Activated CD4-positive, alpha-beta T cell treated with anti-CD3 and anti-CD28 coated beads, Interleukin-2, amount 50 U/mL, for 16 hours (primary cell): ENCODE data around the gene MBD3L5.
"Not testable (repeated sequence)": the region's sequence is repeated elsewhere in the genome, so short reads cannot be mapped to it uniquely, and the experiment has no call there.

Experiments used
- DNase-seq: peaks from one replicate; pipeline ENCODE4 v3.0.0-alpha.2; 2020

MBD3L5 gene

GRCh38 chr19:7030278-7030677 is at the start of gene MBD3L5:
MBD3L5 (plus strand) TSS chr19:7030578; CDS start chr19:7030612, 34 bp downstream.
- DNase-seq: not testable (repeated sequence)

- DNase-seq: no peak
Measured at GRCh38 chr19:6983448-6983847, 46.9 kb upstream of the MBD3L5 start.

- DNase-seq: no peak
Measured at GRCh38 chr19:6987850-6988249, 42.5 kb upstream of the MBD3L5 start.

GRCh38 chr19:6988257-6988656 is 42.1 kb upstream of the MBD3L5 start:
- DNase-seq: no peak

- DNase-seq: no peak
Measured at GRCh38 chr19:6995054-6995453, 35.3 kb upstream of the MBD3L5 start.

- no peak for DNase-seq
Measured at GRCh38 chr19:6996810-6997209, 33.6 kb upstream of the MBD3L5 start.

GRCh38 chr19:6997679-6998445 is 32.5 kb upstream of the MBD3L5 start:
- no peak for DNase-seq

GRCh38 chr19:6999933-7000332 is 30.4 kb upstream of the MBD3L5 start:
- DNase-seq: no peak

- no peak for DNase-seq
Measured at GRCh38 chr19:7000333-7000732, 30.0 kb upstream of the MBD3L5 start.

- DNase-seq: no peak
Measured at GRCh38 chr19:7000816-7001215, 29.6 kb upstream of the MBD3L5 start.

GRCh38 chr19:7004313-7004931 is 26.0 kb upstream of the MBD3L5 start:
- no peak for DNase-seq

GRCh38 chr19:7006135-7006704 is 24.2 kb upstream of the MBD3L5 start:
- no peak for DNase-seq

GRCh38 chr19:7007859-7008258 is 22.5 kb upstream of the MBD3L5 start:
- DNase-seq: no peak

GRCh38 chr19:7010722-7011593 is 19.4 kb upstream of the MBD3L5 start:
- DNase-seq: no peak

- DNase-seq: peak; percentile 39
Measured at GRCh38 chr19:7013678-7014077, 16.7 kb upstream of the MBD3L5 start.

- DNase-seq: no peak
Measured at GRCh38 chr19:7018828-7019227, 11.6 kb upstream of the MBD3L5 start.

- not testable (repeated sequence) for DNase-seq
Measured at GRCh38 chr19:7021331-7021730, 9.0 kb upstream of the MBD3L5 start, which contains the start of gene MBD3L2B. MBD3L2B (minus strand) TSS chr19:7021431; CDS start chr19:7021397, 34 bp downstream.

- not testable (repeated sequence) for DNase-seq
Measured at GRCh38 chr19:7028790-7029189, 1.6 kb upstream of the MBD3L5 start.

- DNase-seq: not testable (repeated sequence)
Measured at GRCh38 chr19:7040079-7040478, 9.7 kb downstream of the MBD3L5 start, which contains the start of gene MBD3L4. MBD3L4 (minus strand) TSS chr19:7040179; CDS start chr19:7040144, 35 bp downstream.

GRCh38 chr19:7041563-7041962 is 11.2 kb downstream of the MBD3L5 start:
- DNase-seq: not testable (repeated sequence)

GRCh38 chr19:7049021-7049420 is 18.6 kb downstream of the MBD3L5 start, which contains the start of gene MBD3L2:
MBD3L2 (plus strand) TSS chr19:7049321; CDS start chr19:7049374, 53 bp downstream.
- not testable (repeated sequence) for DNase-seq

GRCh38 chr19:7051421-7051820 is 21.0 kb downstream of the MBD3L5 start:
- not testable (repeated sequence) for DNase-seq

- not testable (repeated sequence) for DNase-seq
Measured at GRCh38 chr19:7052896-7053295, 22.5 kb downstream of the MBD3L5 start.
